CD4-positive, alpha-beta T cell treated with Interleukin-4 for 1 hour (primary cell): Measurements from ENCODE around the gene PPP1R2B.
A peak's percentile ranks its signal among the peaks of the same experiment; 100 is the strongest.
"Not testable (repeated sequence)": the region's sequence is repeated elsewhere in the genome, so short reads cannot be mapped to it uniquely, and the experiment has no call there.

Source experiments
- DNase-seq, 2 donors: peaks; one replicate each; pipeline ENCODE4 v3.0.0-alpha.2; 2020 to 2022

The PPP1R2B gene

DNA sequence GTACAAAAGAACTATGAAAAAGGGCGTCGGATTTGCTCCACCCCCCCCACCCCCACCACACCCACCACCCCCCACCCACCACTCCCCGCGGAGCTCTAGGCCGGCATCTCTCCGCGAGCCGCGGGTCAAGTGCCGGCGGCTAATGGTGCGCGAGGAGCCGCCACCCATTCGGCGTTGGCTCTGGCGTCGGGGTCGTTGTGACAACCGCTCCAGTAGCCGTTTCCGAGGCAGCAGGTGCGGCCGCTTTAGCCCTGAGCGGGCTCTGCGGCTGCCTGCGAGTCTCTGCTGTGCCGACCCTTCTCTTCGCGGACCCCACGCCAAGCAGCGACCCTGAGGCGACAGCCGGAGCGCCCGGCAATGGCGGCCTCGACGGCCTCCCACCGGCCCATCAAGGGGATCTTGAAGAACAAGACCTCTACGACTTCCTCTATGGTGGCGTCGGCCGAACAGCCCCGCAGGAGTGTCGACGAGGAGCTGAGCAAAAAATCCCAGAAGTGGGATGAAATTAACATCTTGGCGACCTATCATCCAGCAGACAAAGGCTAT lies at the start of gene PPP1R2B:
Gene PPP1R2B (plus strand): TSS at position 90 of the 546 bp plus-strand sequence. CDS start 268 bp downstream, at position 358.
- no peak for DNase-seq

DNA sequence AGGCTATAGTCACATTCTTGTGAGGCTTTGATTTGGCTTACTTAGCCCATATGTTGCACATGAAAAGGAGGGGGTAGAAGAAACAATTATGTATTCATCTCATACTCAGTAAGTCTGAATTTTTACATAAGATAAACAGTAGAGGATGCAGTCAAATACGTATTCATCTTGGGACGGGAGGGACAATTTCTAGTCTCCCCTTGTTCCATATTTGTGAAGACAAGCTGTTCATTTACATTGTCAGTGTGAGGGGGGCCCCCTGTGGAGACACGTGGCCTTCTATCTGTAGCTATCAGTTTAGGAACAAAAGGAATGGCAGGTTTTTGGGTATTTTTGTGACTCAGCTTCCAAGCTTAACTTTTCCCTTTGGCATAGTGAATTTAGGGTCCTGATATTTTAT lies 49.2 kb upstream of the PPP1R2B start:
- DNase-seq, result no peak

DNA sequence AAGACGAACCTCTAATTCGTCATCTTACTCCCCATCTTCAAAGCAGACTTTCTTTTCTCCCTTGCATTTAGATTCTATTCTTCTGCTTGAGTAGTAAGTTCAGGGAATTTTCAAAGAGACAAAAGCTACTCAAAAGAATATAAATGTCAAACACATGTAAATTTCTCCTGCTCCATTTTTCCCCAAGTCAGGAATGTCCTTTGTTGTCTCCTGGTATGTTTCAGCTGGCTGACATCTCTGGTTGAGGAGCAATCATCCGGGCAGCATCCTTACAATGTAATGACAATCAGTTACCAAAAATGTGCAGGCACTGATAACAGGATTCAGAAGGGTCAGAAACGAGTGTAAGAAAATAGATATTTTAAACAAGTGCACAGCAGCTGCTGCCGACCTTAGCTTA lies 47.6 kb upstream of the PPP1R2B start:
- DNase-seq, result no peak

DNA sequence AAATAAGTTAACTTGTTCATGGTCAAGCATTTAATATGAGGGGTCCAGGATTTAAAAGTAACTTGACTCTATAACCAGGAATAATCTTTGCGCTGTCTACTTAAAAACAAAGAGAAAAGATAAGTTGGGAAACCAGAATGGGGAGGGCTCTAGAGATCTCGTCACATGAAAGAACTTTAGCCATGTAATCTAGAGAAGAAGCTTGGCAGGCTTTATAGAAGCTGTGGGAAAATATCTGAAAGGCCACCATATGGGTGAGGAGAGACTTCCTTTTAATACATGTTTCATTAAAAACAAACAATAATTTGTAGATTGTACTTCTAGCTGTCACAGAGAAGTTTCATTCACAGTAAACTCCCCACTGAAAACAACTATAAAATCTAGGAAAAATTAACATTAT lies 46.7 kb upstream of the PPP1R2B start:
- DNase-seq, result no peak

DNA sequence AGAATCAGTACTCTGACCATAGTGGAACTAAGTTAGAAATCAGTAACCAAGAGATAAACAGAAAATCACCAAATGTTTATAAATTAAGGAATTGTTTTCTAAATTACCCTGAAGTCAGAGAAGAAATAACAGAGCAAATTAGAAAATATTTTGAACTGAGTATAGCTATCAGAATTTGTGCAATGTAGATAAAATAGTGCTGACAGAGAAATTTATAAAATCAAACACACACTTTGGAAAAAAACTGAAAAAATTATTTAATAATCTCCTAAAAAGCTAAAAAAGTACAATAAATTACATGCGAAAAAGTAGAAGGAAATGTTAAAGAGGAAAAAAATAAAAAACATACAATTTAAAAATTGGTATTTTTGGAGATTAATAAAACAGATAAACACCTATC lies 37.1 kb upstream of the PPP1R2B start:
- DNase-seq, result no peak

DNA sequence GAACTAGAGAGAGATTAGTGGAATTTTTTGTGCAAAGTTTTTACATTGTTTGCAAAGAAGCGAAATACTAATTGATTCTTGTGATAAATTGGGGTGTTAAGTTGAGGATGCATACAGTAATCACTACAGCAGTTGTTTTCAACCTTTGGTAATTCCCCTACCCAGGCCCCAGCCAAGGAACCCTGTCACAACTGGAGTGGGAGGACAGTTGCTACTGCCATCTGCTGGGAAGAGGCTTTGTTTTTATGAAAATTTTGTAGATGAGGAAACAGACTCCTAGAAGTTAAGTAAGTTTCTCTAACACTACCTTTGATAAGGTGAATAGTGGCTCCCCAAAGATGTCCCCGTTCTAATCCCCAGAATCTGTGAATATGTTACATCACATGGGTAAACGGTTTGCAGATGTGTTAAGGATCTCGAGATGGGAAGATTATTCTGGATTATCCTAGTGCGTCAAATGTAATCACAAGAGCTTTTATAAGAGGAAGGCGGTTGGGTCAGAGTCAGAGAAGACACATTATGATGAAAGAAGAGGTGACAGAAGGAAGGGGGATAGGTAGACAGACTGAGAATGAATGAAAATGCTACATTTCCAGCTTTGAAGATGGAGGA lies 34.0 kb upstream of the PPP1R2B start:
- DNase-seq, result peak in 1 of 2 donors; percentile 7

DNA sequence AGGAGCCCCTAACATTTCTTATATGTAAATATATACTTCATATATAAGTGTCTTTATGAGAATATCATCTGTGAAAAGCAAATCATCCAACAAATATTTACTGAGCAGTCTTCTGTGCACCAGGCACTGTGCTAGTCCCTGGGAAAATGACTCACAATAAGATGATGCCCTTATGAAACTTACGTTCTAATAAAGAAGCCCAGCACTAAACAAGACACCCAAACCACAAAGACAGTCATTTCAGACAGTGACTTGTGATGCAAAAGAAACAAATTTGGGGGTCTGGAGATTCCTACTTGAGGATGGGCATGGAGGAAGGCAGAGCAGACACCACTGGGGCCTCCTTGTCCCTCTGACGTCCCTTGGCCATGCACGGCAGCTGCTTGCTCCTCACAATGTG lies 30.6 kb upstream of the PPP1R2B start:
- no peak for DNase-seq

DNA sequence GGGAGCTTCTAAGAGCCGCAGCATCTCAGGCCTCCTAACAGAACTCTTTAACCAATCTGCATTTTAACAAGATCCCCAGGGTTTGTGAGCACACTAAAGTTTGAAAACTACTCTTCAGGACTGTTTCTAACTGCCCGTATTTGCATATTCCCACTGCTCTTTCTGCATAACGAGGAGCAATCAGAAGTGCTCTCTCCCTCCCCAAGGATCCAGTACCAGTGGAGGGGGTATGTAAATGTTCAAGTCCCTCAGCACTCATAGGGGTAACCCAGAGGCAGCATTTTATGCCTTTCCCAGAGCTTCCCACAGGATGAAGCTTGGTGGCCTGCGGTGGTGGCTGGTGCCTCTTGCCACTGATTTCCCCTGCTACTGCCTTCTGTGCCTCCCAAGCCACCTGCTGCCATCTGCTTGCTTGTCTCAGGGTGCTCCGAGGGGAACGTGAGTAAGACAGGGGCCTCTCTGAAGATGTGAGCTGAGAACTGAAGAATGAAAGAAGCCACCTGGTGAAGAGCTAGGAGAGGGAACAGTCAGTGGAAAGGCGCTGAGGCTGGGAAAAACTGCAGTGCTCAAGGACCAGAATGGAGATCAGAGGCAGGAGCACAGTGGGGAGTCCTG lies 30.0 kb upstream of the PPP1R2B start:
- DNase-seq, result no peak

DNA sequence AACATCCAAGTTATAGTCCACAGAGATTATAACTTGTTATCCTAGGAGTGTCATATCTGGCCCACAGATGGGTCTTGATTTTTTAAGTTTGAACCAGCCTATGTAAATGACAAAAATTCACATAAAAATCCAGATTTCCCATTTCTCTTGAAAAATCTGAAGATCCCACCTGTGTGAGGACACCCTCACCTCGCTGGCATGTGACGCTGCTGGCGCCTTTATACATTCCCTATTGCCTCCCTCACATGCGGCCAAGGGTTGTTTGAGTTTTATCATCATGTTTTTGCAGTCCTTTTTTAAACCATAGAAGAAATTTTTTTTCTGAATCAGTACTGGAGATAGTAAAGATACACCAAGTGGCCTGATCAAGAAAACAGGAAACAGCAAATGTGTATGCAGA lies 25.9 kb upstream of the PPP1R2B start:
- no peak for DNase-seq

DNA sequence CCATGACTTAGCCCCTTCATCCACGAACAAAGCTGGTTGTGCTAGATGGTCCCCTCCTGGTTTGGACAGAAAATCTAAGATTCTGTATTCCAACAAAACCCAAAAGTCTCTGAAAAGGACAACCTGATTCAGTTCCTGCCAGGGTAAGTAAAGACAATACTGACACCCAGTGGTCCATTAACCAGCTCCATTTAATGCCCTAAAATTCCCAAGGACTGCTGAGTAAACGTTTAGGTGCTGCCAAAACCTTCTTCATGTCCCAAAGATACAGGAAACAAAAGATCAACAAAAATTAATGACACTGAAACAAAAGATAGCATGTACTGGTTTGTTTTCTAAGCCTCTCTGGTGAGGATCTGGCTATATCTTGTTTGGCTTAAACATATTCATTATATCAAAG lies 25.3 kb upstream of the PPP1R2B start:
- no peak for DNase-seq

DNA sequence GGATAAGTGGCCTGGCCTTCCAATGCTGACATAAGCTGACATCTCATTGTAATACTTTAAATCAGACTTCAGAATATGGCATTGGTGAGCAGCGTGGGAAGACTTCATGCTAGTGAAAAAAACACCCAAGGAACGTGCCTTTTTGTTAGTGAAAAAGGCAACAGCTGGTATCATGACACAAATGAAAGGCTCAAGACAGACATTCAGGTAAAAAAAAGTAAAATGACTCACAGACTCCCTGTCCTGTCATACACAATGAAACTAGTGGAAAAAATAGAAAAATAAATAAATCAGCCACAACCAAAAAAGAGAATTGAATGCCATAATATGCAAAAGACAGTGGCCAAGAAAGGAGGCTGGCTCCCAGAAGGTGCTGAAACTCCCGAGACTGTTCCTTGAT lies 24.4 kb upstream of the PPP1R2B start:
- no peak for DNase-seq

DNA sequence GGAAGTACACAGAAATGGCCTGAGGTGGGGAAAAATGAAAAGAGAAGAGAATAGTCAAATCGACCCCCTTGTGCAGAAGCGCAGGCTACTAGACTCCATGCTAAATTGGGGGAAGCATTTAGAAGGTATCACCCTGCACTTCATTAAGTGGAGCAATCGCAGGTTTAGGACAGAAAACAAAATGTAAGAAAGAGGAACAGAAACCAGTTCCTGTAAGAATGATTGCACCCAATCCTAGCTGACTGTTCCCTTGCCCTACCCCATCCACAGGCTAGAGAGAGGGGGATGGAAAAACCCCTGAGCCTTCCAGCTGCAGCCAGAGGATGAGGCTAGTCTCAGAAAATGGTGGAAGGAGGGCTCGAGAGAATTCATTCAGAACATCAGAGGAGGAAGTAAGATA lies 23.9 kb upstream of the PPP1R2B start:
- no peak for DNase-seq

DNA sequence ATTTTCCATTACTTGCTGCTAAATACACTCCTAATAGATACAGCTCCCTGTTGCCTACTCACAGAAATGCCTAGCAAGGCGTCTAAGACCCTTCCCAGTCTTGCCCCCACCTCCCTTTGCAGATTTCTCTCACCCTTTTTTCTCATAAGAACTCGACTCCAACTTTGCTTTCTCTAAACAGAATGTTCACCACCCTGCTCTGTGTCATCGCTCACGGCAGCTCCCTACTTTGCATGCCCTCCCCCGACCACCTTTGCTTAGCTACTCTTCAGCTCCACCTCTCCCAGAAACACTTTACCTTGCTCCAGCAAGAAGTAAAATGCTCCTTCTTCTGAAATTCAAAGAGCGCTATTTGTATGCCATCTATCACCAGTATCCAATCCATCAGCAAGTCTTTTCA lies 15.2 kb upstream of the PPP1R2B start:
- DNase-seq, result no peak

DNA sequence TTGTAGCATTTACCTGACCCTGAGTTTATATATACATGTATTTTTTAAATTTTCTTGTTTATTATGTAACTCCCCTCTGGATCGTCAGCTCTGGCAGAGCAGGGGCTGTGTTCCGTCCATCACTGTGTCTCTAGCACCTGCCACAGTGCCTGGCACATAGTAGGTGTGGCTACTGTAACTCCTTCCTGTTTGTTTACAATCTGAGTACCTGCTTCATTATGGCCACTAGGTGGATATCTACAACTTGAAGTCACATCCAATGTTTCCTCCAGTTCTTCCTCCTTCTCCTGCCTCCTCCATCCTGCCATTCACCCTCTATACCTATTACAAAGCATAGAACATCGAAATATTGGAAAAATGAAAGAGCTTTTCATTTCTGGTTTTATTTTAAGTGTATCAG lies 14.2 kb upstream of the PPP1R2B start:
- DNase-seq, result peak in 1 of 2 donors; percentile 20

DNA sequence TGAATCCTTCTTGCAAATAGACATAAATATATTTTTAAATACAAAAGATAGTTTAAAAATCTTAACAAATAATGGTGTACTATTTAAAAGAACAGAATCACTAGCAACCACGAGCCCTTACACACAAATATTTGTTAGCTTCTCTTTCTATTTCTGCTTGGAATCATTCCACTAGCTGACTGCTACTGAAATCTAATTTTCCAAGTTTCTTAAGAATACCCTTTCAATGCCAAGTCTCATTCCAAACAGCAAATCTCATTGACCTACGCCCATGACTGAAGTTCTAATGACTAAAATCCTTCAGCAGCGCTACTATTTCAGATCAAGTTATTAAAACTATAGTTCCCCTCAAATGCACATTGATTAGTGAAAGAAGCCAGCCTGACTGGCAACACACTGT lies 13.2 kb upstream of the PPP1R2B start:
- DNase-seq, result no peak

DNA sequence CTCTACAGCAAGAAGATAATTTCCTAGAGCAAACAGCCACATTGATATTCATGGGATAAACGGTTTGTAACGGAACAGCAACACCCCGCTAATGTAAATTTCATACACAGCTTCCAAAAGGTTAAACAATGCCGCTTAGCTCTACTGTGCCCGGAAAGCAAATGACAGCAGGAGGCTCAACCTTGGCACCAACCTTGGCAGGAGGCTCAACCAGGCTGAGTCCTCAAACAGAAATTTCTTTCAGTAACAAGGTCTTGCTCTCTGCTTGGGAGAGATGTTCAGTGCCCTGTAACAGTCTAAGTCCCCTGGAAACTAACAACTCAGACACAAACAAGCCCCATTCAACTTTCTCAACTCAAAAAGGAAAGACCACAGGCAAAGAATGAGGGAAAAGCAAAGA lies 11.1 kb upstream of the PPP1R2B start:
- no peak for DNase-seq

DNA sequence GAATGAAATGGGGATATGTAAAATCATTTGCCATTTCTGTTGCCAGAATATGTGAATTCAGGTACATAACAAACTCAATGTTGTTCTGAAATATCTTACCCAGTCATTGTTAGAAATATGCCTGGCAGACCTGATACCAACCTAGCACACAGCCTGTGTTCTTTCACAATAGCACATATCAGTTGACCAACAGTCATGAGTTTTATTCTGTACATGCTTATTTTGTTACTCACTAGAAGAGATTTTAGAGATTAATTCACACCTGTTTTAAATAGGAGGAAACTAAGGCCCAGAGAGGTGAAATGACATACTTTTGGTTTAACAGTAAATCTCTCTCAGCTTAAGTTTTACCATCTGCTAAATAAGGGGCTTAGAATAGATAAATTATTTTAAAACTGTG lies 8.4 kb upstream of the PPP1R2B start:
- no peak for DNase-seq

DNA sequence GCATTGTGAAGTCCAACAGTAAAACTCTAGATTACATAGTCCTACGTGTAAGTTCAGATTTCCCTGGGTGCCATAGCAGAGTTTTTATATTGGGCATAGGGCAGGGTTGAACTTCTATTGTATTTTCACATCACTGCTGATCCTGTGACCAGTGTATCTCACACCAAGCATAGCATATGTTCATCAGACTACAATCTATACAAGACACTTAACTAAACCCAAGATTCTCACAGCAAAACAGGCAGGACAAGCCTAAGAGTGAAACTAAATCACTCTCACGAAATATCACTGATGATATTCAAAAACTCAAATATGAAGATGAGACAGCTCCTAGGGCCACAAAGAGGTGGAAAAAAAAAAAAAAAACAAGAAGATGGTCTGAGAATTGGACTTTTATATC lies 3.2 kb upstream of the PPP1R2B start:
- no peak for DNase-seq

DNA sequence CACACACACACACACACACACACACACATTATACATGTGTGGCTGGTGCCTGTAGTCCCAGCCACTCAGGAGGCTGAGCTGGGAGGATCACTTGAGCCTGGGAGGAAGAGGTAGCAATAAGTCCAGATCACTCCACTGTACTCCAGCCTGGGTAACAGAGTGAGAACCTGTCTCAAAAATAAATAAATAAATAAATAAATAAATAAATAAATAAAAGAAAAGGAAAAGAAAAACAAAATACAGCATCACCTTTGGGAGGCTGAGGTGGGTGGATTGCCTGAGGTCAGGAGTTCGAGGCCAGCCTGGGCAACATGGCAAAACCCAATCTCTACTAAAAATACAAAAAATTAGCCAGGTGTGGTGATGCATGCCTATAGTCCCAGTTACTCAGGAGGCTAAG lies 1.6 kb upstream of the PPP1R2B start:
- DNase-seq, result not testable (repeated sequence)

DNA sequence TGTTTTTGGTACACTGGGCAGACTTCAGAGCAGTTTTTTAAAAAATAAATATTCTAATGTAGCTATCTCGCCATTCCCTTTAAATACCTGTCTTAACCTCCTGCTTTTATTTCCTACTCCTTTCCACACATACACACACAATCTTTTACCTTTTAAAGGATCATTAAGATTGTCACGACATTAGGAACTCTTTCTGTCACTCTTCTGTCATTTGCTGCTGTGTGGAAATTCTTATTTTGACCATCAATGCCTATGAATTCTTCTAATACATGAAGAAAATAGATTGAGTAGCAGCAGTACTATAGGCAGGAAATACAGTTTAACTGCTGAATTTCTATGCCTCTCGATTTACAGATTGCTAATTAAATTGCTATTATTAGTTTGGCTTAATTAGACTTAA lies 1.8 kb downstream of the PPP1R2B start:
- no peak for DNase-seq

DNA sequence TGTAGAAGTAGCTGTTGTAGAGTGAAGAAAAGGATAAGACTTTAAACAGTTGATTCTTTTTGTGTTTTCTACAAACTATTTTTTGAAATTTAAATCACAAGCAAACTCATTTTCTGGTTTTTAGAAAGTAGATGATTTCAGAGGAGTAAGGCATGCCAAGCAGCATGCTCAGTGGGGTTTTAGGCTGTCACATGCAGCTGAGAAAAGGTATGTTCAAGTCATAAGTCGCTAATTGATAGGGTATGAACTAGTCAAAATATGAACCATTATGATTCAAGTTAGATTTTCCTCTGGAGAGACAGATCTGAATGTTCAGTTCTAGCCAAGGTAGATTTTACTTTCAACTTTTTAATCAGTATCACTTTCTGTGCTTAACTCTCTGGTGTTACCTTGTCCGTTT lies 3.0 kb downstream of the PPP1R2B start:
- DNase-seq, result not testable (repeated sequence)

DNA sequence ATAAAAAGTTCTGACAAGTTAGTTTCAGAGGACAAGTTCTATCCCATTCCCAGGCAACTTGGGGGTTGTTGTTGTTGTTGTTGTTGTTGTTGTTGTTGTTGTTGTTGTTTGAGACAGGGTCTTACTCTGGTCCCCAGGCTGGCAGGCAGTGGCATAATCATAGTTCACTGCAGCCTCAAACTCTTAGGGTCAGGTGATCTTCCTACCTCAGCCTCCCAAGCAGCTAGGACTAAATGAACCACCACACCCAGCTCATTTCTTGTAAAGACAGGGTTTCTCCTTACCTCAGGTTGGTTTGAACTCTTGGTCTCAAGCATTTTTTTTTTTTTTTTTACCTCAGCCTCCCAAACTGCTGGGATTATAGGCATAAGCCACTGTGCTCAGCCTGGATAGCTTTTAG lies 15.3 kb downstream of the PPP1R2B start:
- DNase-seq, result no peak

DNA sequence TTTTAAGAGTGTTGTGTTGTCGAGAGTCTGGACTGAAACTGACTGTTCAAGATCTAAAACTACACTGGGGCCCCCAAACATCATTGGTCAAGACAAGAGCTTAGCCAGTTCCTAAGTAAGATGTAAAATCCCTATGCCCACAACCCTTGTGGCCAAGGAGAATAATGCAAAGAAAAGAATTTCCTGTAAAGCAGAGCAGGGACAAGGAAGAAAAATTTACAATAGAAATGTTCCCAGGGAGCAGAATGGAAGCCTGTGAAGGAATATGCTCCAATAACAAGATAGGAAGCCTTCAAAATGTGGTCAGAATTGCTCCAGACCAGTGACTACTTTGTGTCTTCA lies 20.4 kb downstream of the PPP1R2B start:
- DNase-seq, result no peak

DNA sequence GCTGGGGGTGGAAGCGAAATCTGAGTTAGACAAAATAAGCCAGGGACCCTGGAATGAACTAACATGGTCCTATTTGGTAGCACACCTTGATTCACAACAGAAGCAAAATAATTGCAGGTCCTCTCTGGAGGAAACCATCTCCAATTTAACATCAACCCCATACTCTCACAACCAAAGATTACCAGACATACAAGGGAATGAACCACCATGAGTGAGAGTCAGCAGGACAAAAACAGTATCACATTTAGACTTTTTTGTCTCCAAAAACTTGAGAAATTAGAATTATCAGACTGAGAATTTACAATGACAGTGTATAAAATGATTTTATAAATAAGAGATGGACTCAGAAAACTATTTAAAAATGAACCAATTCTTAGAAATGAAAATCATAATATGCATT lies 21.1 kb downstream of the PPP1R2B start:
- no peak for DNase-seq

DNA sequence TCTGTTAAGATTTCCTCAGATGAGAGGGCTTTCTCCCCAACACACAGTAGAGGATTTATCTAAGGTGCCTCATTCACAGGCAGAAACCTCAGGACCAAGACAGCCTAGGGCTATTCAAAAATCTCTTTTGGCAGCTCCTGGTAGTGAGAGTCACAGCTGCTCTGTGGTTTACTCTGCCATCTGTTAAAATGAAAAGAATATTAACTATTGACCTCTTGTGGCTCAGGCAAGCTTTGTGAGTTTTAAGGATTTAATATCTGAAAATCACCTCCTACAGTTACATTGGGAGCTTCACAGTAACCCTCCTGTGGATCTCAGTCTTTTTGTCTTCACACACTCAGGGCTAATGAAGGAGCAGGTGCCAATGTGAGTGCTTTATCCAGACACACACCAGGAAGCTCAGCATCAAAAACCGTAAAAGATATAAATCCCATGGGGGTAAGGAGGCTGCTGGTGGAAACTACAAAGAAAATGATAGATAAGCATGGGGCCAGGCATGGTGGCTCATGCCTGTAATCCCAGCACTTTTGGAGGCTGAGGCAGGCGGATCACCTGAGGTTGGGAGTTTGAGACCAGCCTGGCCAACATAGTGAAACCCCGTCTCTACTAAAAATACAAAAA lies 29.7 kb downstream of the PPP1R2B start:
- no peak for DNase-seq
